IPS-18c (cell line): Measurements from ENCODE around the gene ATP5MK.
A peak's percentile ranks its signal among the peaks of the same experiment; 100 is the strongest.
"Not testable (repeated sequence)": the region's sequence is repeated elsewhere in the genome, so short reads cannot be mapped to it uniquely, and the experiment has no call there.

Experiments used
- H3K4me3 ChIP-seq: 2 replicates; pipeline ENCODE4 v1.7.0; 2013; ENCODE audit warnings: low read depth, mild to moderate bottlenecking, low read length, moderate library complexity; ENCODE audit not compliant: insufficient read depth
- H3K9me3 ChIP-seq: one replicate; pipeline ENCODE4 v1.6.1; 2013; ENCODE audit warnings: mild to moderate bottlenecking, low read length, moderate library complexity; ENCODE audit not compliant: control insufficient read depth, insufficient read depth

The ATP5MK gene

GRCh38 chr10:103416436-103417147, 20.3 kb upstream of the ATP5MK start:
- Histone ChIP-seq H3K4me3 (no peak overlapping the region), H3K9me3 (no peaks in the 10 kb centered on the region)

DNA sequence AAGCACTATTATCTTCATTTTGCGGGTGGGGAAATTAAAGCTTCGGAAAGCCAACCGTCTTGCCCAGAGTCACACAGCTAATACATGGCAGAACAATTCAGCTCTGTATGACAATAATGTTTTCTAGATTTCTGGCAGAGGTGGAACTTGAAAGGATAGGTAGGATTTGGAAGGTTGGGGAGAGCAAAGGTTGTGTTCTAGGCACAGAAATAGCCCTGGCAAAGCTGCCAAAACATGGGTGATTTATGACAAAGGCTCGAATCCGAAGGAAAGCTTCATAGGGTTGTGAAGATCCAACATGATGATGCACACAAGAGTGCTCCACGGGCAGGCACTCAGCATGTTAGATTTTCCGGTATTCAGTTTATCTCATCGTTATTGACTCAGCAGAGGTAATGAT, 19.3 kb upstream of the ATP5MK start:
- Histone ChIP-seq H3K9me3 (no peaks in the 10 kb centered on the region), H3K4me3 (no peak overlapping the region)

GRCh38 chr10:103413564-103413963, 17.3 kb upstream of the ATP5MK start:
- Histone ChIP-seq H3K4me3 (no peak overlapping the region), H3K9me3 (no peaks in the 10 kb centered on the region)

DNA sequence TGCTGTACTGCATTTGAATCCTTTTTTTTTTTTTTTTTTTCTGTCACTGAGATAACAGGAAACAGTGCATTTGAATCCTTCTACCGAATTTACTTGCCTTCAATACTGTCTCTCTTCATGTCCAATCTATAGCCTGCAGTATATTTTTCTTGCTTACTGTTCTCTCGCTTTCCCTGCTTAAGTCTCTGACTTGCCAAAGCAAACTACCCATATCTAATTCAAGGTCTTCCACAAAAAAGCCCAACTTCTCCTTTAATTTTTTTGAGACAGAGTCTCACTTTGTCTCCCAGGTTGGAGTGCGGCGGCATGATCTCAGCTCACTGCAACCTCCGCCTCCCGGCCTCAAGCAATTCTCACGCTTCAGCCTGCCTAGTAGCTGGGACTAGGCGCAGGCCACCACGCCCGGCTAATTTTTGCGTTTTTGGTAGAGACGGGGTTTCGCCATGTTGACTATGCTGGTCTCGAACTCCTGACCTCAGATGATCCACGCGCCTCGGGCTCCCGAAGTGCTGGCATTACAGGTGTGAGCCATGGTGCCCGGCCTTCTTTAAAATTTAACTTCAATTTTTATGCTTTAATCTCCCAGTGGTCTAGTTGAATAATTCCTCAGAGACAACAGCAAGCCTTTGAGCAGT, 1.0 kb upstream of the ATP5MK start:
- Histone ChIP-seq H3K4me3 (peak overlapping the region; percentile 100), H3K9me3 (no peaks in the 10 kb centered on the region)

DNA sequence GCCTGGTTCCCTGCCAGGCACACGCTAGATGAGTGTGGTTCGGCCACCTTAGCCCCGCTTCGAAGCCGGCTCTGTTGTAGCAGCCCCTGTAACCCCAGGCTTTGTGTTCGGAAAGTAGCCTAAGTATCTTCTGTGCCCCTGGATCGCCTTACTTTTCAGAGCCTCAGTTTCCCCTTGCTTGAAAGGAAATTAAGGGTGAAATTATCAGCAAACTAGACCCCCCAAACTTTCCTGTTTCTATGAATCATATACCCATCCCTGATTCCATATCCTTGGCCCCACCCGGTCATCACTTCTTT, 463 bp upstream of the ATP5MK start:
- Histone ChIP-seq H3K9me3 (no peaks in the 10 kb centered on the region), H3K4me3 (peak overlapping the region; percentile 100)

DNA sequence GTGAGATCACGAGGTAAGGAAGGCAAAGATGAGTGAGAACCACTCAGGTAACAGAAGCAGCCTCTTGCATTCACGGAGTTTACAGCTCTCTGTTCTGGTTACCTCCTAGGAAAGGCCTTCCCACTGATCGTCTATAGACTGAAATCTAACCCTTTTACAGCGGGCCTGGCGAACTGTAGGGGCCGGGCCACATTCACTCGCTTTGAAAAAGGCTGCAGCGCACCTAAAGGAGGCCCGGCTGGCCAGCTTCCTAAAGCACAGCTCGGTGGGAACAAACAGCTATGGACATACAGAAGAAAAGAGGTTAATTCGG, 565 bp downstream of the ATP5MK start:
- H3K4me3 ChIP-seq: peak overlapping the region; percentile 100
- no peaks in the 10 kb centered on the region for H3K9me3 ChIP-seq

- no peak overlapping the region for H3K4me3 ChIP-seq
Measured at GRCh38 chr10:103394180-103394579, 2.1 kb downstream of the ATP5MK start.

DNA sequence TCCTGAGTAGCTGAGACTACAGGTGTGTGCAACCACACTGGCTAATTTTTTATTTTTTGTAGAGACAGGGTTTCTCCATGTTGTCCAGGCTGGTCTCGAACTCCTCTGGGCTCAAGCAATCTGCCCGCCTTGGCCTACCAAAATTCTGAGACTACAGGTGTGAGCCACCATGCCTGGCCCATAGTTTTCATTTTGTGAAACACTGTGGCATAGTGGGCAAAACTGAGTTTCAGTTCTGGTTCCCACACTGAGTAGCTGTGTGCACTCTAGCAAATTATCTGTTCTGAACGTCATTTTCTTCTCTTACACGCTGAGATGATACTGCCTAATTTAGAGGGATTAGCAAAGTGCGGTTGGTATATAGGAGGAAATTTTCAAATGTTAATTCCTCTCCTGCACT, 13.5 kb downstream of the ATP5MK start:
- H3K9me3 ChIP-seq: no peaks in the 10 kb centered on the region
- H3K4me3 ChIP-seq: no peak overlapping the region

More at GRCh38 chr10:103394180-103394579, 2.1 kb downstream of the ATP5MK start:
- no peaks in the 10 kb centered on the region for H3K9me3 ChIP-seq

DNA sequence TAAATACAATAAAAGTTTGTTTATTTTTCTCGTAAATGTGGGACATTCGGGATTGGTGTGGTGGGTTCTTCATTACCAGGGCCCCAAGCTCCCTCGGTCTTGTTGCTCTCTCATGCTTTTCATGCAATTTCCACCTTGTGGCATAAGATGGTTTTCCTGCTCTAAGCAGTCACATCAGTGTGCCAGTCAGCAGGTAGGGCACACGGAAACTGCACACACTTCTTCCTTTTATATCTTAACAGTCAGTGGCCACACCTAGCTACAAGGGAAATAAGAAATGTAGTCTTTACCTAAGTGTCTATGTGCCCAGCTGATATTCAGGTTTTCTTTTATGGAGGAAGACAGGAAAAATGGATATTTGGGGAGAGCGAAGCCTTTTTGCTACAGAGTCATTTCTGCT, 22.0 kb downstream of the ATP5MK start:
- no peak overlapping the region for H3K4me3 ChIP-seq
- no peaks in the 10 kb centered on the region for H3K9me3 ChIP-seq

GRCh38 chr10:103373544-103373943, 22.7 kb downstream of the ATP5MK start:
- H3K4me3 ChIP-seq: no peak overlapping the region

DNA sequence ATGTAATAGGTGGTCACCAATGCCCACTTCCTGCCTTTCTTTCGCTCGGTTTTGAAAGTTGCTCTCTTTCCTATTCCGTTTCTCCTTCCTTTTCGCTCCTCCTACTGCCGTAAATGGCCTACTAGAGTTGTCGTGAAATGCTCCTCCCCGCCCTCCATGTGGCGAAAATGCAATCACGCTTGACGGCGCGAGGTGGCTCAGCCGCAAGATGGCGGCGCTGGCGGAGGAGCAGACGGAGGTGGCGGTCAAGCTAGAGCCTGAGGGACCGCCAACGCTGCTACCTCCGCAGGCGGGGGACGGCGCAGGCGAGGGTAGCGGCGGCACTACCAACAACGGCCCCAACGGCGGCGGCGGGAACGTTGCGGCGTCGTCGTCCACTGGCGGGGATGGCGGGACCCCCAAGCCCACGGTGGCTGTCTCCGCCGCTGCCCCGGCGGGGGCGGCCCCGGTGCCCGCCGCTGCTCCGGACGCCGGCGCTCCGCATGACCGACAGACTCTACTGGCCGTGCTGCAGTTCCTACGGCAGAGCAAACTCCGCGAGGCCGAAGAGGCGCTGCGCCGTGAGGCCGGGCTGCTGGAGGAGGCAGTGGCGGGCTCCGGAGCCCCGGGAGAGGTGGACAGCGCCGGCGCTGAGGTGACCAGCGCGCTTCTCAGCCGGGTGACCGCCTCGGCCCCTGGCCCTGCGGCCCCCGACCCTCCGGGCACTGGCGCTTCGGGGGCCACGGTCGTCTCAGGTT, 28.3 kb downstream of the ATP5MK start, which contains the start of gene TAF5:
Gene TAF5, plus strand, starts transcription at position 195 of the 737 bp plus-strand sequence. Its CDS starts 14 bp downstream, at position 209.
- H3K9me3 ChIP-seq: no peaks in the 10 kb centered on the region
- peak within 1 kb of the TSS; percentile 88 for H3K4me3 ChIP-seq

More at GRCh38 chr10:103373544-103373943, 22.7 kb downstream of the ATP5MK start:
- no peaks in the 10 kb centered on the region for H3K9me3 ChIP-seq

DNA sequence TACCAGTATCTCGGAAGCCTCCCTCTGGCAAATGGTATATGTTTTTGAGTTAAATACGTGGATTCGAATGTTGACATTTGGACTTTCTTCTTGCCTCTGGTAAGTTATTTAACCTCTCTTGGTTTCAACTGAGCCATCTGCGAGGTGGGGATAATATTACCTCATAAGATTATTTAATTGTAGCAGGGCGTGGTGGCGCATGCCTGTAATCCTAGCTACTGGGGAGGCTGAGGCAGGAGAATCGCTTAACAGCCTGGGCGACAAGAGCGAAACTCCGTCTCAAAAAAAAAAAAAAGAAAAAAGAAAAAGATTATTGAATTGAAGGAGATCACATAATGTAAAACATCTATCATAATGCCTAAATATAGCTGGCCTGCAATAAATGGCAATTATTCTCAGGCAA, 28.9 kb downstream of the ATP5MK start:
- no peaks in the 10 kb centered on the region for H3K9me3 ChIP-seq
- peak overlapping the region; percentile 88; the same call in 1 of the 2 replicates for H3K4me3 ChIP-seq

DNA sequence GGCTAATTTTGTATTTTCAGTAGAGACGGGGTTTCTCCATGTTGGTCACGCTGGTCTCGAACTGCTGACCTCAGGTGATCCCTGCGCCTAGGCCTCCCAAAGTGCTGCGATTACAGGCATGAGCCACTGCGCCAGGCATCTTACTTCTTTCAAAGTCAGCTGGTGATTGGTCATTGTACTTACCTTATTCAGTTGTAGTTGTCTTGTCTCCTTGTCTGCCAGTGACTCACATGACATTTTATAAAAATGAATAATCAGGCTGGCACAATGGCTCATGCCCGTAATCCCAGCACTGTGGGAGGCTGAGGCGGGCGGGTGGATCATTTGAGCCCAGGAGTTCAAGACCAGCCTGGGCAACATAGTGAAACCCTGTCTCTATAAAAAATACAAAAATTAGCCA, 35.5 kb downstream of the ATP5MK start:
- H3K4me3 ChIP-seq: not testable (repeated sequence)

GRCh38 chr10:103359493-103359892, 36.8 kb downstream of the ATP5MK start:
- H3K4me3 ChIP-seq: not testable (repeated sequence)

More for the DNA sequence above, 35.5 kb downstream of the ATP5MK start:
- not testable (repeated sequence) for H3K9me3 ChIP-seq

DNA sequence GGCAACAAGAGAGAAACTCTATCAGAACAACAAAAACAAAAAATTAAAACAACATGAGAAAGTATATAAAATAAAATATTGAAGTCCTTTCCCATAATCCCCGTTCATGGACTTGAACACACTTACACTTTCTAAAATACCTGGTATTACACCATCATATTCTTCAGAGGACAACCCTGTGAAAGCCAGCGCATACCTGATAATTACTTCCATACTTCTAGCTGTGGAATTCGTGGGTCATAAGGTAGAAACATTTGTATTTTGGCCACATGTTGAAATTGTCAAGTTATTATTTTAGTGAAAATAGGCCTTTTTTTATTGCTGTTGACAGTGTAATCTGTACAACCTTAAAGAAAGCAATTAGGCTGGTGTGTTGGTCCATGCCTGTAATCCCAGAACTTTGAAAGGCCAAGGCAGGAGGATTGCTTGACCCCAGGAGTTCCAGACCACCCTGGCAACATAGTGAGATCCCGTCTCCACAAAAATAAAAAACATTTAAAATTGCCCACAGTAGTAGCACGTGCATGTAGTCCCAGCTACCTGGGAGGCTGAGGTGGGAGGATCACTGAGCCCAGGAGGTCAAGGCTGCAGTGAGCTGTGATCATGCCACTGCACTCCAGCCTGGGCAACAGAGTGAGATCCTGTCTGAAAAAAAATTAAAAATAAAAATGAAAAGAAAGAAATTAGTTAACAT, 40.2 kb downstream of the ATP5MK start:
- no peaks in the 10 kb centered on the region for H3K9me3 ChIP-seq
- H3K4me3 ChIP-seq: no peak overlapping the region

More at GRCh38 chr10:103359493-103359892, 36.8 kb downstream of the ATP5MK start:
- H3K9me3 ChIP-seq: not testable (repeated sequence)

- not testable (repeated sequence) for H3K4me3 ChIP-seq, H3K9me3 ChIP-seq
Measured at GRCh38 chr10:103354567-103354966, 41.7 kb downstream of the ATP5MK start.

- no peak overlapping the region for H3K4me3 ChIP-seq
- no peaks in the 10 kb centered on the region for H3K9me3 ChIP-seq
Measured at GRCh38 chr10:103353281-103353680, 43.0 kb downstream of the ATP5MK start.
